Loucy (cell line): ENCODE results near the gene CPA1.

Source experiments
- H2AFZ ChIP-seq: fragments of 200-600 bp; sonication (generic); 2 replicates; pipeline ENCODE4 v1.6.0; 2016; ENCODE audit warnings: antibody characterized with exemption, mild to moderate bottlenecking, low read length, moderate library complexity
- H3F3A ChIP-seq: fragments of 200-600 bp; 2 replicates; pipeline ENCODE4 v1.6.0; 2016; ENCODE audit warnings: antibody characterized with exemption, low read depth, mild to moderate bottlenecking
- H3K27me3 ChIP-seq: fragments of 200-600 bp; sonication (generic); 2 replicates; pipeline ENCODE4 v1.6.1; 2014; ENCODE audit warnings: low read length, mild to moderate bottlenecking; ENCODE audit not compliant: insufficient read depth, poor library complexity, severe bottlenecking
- H3K36me3 ChIP-seq: fragments of 200-600 bp; sonication (generic); 2 replicates; pipeline ENCODE4 v1.6.1; 2016; ENCODE audit warnings: low read length; ENCODE audit not compliant: insufficient read depth
- H3K4me1 ChIP-seq: fragments of 200-600 bp; sonication (generic); 2 replicates; pipeline ENCODE4 v1.5.1; 2014; ENCODE audit warnings: low read length, mild to moderate bottlenecking; ENCODE audit not compliant: insufficient read depth, poor library complexity, severe bottlenecking
- H3K4me2 ChIP-seq: fragments of 200-600 bp; sonication (generic); 2 replicates; pipeline ENCODE4 v1.6.0; 2014; ENCODE audit warnings: antibody characterized with exemption, low read length, low read depth, mild to moderate bottlenecking; ENCODE audit not compliant: poor library complexity, severe bottlenecking
- H3K4me3 ChIP-seq: fragments of 200-600 bp; sonication (generic); 2 replicates; pipeline ENCODE4 v1.5.1; 2014; ENCODE audit warnings: low read length, mild to moderate bottlenecking, mixed read lengths; ENCODE audit not compliant: poor library complexity, severe bottlenecking
- H3K79me2 ChIP-seq: fragments of 200-600 bp; sonication (generic); 2 replicates; pipeline ENCODE4 v1.6.1; 2014; ENCODE audit warnings: low read length; ENCODE audit not compliant: insufficient read depth
- H3K9ac ChIP-seq: fragments of 200-600 bp; sonication (generic); 2 replicates; pipeline ENCODE4 v1.6.0; 2014; ENCODE audit warnings: mild to moderate bottlenecking, low read depth, low read length, moderate library complexity; ENCODE audit not compliant: poor library complexity, severe bottlenecking
- H3K9me2 ChIP-seq: fragments of 200-600 bp; sonication (generic); replicated peaks from 2 replicates; pipeline ENCODE4 v1.6.1; 2016; ENCODE audit warnings: low read depth, low read length, mixed read lengths
- H3K9me3 ChIP-seq: fragments of 200-600 bp; sonication (generic); 2 replicates; pipeline ENCODE4 v1.6.1; 2014; ENCODE audit warnings: mild to moderate bottlenecking, antibody characterized with exemption, low read length, low read depth; ENCODE audit not compliant: insufficient read depth
- H4K20me1 ChIP-seq: fragments of 200-600 bp; sonication (generic); 2 replicates; pipeline ENCODE4 v1.6.0; 2014; ENCODE audit warnings: antibody characterized with exemption, low read length, mild to moderate bottlenecking; ENCODE audit not compliant: insufficient read depth, poor library complexity, severe bottlenecking
- CTCF ChIP-seq: fragments of 200-600 bp; sonication (generic); conservative IDR thresholded peaks from 2 replicates; pipeline ENCODE4 v1.5.1; 2014; ENCODE audit warnings: mild to moderate bottlenecking, antibody characterized with exemption, low read length
- EZH2phosphoT487 ChIP-seq: fragments of 200-600 bp; IDR thresholded peaks from 2 replicates; pipeline ENCODE4 v1.6.1; 2018; ENCODE audit warnings: antibody characterized with exemption, mild to moderate bottlenecking, moderate library complexity, borderline replicate concordance

CPA1 gene

GRCh38 chr7:130365088-130365487, 15.2 kb upstream of the CPA1 start:
- Histone ChIP-seq H3K36me3 (no peaks in the 10 kb centered on the region), H3K9me2 (no peaks in the 10 kb centered on the region), H3K27me3 (no peaks in the 10 kb centered on the region), H3K9ac (no peak overlapping the region), H4K20me1 (no peaks in the 10 kb centered on the region), H3K79me2 (no peaks in the 10 kb centered on the region), H3K4me2 (no peak overlapping the region), H3K4me1 (peaks cover 35% of the 10 kb centered on the region), H2AFZ (no peak overlapping the region), H3F3A (no peaks in the 10 kb centered on the region), H3K4me3 (no peak overlapping the region), H3K9me3 (no peaks in the 10 kb centered on the region)
- no peak for TF ChIP-seq EZH2phosphoT487
- TF ChIP-seq CTCF = no peak

- H3K4me2 ChIP-seq = no peak overlapping the region
- H3K36me3 ChIP-seq = no peaks in the 10 kb centered on the region
- H3K9me2 ChIP-seq = no peaks in the 10 kb centered on the region
- H3K4me1 ChIP-seq = peaks cover 35% of the 10 kb centered on the region
- H3K4me3 ChIP-seq = no peak overlapping the region
- H3K27me3 ChIP-seq = no peaks in the 10 kb centered on the region
- TF ChIP-seq EZH2phosphoT487 (no peak), CTCF (no peak)
- H3K9ac ChIP-seq = no peak overlapping the region
- H4K20me1 ChIP-seq = no peaks in the 10 kb centered on the region
- no peaks in the 10 kb centered on the region for H3K79me2 ChIP-seq
- H2AFZ ChIP-seq = no peak overlapping the region
- no peaks in the 10 kb centered on the region for H3F3A ChIP-seq
- H3K9me3 ChIP-seq = no peaks in the 10 kb centered on the region
Measured at GRCh38 chr7:130365511-130366441, 14.5 kb upstream of the CPA1 start.

GRCh38 chr7:130366564-130366963, 13.7 kb upstream of the CPA1 start:
- Histone ChIP-seq H3K9ac (no peak overlapping the region), H4K20me1 (no peaks in the 10 kb centered on the region), H3K36me3 (no peaks in the 10 kb centered on the region), H3K9me3 (no peaks in the 10 kb centered on the region), H3K79me2 (no peaks in the 10 kb centered on the region), H3K4me1 (peaks cover 35% of the 10 kb centered on the region), H3K27me3 (no peaks in the 10 kb centered on the region), H3F3A (no peaks in the 10 kb centered on the region), H3K9me2 (no peaks in the 10 kb centered on the region), H3K4me2 (no peak overlapping the region), H3K4me3 (no peak overlapping the region), H2AFZ (peak overlapping the region; percentile 37; the same call in 1 of the 2 replicates)
- no peak for TF ChIP-seq EZH2phosphoT487
- no peak for TF ChIP-seq CTCF
